ENCODE data around the gene LEKR1. TPM values are rescaled to one million over a fixed set of nuclear protein-coding genes. Genes with fewer than 3 reads are reported as not detected.
A peak's percentile ranks its signal among the peaks of the same experiment; 100 is the strongest.
"Not testable (repeated sequence)": the region's sequence is repeated elsewhere in the genome, so short reads cannot be mapped to it uniquely, and the experiment has no call there.

Gene LEKR1
- total RNA-seq, 1 donor from 2014 or later: 0.69 TPM

DNA sequence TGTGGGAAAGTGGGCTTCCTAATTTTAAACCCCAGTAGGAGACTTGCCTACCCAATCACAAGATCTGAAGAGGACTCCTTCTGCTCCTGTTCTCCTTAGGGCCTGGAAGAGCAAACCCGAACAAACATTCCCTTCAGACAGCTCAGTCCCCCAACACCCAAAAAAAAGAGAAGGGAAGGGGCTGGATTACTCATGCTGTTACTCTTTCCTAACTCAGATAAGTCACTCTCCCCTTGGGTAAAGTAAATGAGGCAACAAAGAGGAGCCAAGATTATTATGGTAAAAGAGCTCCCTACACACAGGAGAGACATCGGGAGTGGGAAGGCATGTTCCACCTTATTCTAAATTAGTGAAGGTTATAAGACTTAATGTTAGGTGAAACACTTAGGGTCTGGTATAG lies 18.1 kb upstream of the LEKR1 start:
- DNase-seq: no peak

DNA sequence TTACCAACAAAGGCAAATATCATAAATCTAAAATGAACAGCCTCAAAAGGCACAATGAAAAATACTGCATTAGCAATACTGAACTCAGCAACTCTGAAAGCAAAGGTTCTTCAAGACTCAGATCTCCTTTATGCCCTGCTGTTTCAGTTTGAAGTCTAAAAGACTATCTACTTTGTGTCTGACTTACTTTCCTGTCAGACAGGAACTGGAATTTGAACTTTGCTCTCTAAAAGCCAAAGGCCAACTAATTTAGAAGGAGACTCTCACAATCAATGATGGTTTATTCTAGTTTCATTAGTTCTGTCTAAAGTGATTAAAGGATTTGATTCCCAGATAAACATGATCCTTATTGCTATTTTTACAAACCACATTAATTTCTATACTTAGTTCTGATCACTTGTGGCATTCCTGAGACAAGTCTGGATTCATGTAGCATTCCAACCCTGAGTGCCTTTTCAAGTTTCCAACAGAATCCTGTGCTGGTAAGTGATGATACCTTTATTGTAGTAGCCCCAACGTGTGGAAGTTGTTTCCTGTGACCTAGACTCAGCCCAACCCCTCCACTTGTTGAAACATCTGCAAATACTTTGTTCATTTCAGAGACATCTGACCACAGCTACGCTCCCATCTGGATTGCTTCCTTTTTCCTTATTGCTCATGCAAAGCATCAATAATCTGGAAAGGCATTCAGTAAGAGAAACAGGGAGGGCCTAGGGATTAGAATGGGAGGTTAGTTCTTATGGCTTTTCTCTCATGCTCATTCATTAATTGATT lies 14.9 kb upstream of the LEKR1 start:
- DNase-seq: peak; percentile 21

DNA sequence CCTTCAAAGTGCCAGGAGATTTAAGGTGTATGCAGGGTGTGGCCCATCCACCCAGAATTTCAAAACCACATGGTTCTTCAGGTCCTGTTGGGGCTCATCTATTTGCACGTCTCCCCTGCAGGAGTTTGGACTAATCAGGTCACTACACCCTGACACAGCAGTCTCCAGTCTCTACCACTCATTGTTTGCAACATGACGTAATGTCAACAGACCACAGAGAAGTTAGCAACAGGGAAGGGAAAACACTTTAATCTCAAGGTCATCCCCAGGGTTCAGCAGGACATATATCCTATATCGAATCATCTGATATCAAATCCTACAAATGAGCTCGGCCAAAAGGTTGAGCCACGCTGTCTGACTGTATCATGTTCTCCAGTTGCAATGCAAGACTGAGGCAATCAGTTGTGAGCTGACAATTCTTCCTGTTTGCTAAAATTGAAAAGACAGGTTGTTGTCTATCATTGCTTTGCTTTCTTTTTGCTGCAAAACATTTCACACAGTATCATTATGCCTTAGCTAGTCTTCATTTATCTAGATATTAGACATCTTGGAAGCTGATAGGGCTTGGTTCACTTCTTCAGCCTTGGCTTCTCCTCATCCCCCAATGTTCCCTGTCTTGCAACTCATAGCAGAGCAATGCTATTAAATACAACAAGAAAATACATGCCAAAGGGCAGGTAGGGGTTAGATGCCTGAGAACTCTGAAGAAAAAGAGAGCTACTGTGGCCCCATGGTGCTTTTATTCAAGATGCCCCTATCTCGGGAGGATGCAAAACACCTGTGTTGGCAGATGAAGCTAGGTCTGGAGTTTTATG lies 13.4 kb upstream of the LEKR1 start:
- DNase-seq: no peak

DNA sequence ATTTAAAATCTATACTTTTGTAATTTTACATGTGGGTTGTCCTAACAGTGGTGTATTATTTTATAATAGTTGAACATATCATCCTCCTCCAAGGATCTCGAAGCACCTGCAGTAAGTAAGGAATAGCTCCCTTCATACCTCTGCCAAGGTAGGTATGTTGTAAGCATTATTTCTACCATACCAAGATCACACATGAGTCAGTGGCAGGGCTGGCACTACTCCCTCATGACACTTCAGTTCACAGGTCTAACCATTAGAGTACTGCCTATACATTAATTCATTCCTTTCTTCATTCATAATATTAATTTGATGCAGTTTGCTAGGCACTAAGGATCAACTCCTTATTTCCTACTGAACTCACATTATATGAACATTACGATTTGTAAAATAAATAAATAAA lies 11.9 kb upstream of the LEKR1 start:
- DNase-seq: no peak

DNA sequence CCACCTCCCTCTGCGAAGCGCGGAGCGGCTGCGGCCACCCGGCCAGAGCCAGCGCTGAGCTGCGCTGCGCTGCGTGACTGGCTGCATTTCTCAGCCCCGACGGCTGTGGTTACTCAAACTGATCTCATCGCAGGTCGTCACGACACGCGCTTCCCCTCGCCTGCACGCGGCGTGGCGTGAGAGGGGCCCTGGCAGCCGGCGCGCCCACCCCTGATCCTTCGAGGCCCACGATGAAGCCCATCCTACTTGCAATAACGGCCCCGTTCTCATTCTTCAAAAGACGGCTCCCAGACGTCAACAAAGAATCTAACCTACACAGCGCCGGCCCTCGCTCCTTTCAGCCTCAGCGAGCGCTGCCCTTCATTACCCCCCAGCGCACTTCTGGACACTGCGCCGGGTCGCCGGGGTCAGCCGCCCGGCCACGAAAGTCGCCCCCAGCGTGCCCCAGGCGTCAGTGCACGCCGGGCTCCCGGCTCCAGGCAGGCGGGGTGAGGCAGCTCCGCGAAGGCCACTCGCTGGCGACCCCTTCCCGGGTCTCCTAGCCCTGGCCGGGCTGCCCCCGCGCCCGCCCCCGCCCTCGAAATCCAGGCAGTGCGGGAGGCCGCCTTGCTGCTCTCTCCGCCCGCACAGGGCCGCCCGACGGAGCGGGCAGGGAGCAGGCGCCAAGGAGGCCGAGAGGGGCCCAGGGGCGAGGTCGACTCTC lies 9.9 kb upstream of the LEKR1 start:
- DNase-seq: peak; percentile 12

DNA sequence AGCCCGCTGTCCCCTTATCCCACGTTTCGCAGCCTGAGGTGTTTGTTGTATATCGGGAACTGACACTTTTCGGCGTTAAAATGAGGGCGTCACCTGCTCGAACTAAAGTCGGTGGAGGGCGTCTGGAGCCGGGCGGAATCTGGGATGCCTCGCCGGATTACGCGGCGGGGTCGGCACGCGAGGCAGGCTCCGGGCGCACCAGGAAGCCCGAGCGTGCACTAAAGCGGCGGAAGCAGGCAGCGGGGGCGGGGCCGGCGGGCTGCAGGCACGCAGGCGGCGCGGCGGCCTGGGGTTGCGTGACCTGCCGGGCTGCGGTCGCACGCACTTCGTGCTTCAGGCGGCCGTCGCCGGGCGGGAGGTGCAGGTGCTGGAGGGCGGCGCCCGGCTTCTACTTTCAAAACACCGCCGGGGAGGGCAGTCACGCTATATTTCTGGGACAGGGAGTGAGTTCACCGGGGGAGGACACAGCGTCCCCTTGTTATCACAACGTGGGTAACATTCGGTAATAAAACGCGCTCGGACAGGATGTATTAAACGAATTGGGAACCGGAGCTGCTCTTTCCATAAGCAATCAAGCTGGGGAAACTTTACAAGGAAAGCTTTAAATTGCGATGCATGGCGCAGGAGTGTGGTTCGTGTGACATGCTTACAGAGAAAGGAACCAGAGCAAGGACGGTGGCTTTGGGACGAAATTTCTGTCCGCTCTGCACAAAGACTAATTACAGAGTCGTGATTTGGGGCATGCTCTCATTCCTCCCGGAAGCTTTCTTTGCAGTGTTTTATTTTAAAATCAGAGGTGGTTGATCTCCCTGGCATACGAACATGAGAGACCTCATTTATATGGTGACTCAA lies 9.1 kb upstream of the LEKR1 start:
- DNase-seq: peak; percentile 33

DNA sequence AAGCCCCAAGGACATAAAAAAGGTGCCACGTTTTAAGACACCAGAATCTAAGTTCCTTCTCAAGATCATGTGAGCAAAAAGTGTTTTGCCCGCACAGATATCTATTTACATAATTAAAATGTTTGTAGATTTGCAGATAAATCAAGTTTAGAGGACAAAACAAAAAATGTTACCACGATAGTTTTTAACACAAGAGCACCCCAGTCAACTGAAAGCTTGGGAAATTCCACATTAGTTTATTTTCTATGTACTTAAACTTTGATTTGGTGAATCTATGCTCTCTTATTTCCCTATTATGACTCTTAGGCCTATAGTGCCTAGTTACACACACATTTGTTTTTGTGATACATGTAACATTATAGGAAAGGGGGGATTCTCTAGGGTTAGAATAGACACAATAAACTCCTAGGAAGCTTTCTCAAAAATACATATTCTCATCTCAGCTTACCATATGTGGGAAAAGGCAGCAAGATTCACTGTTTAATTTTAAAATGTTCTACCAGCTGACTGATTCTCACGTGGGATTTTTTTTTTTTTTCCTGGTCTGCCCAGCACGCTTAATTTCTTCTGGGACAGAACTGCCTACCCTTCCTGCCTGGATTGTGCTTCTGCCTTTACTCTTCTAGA lies 8.4 kb upstream of the LEKR1 start:
- DNase-seq: no peak

DNA sequence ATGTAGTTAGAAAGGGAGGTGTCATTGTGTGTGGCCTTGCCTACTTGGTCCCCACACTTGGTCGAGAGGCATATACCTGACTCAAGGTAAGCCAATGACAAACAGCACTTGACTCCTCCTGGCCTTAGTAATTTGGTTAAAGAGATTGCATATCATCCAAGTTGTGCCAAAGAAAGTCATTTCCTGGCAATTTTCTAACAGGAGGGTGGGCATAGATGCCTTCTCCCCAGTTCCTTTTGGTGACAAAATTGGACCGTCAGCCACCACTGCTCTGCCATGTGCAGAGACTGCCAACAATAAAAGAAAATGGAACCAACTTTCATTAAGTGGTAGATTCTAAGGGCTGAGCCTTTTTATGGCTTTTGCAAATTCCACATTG lies 7.9 kb upstream of the LEKR1 start:
- DNase-seq: no peak

DNA sequence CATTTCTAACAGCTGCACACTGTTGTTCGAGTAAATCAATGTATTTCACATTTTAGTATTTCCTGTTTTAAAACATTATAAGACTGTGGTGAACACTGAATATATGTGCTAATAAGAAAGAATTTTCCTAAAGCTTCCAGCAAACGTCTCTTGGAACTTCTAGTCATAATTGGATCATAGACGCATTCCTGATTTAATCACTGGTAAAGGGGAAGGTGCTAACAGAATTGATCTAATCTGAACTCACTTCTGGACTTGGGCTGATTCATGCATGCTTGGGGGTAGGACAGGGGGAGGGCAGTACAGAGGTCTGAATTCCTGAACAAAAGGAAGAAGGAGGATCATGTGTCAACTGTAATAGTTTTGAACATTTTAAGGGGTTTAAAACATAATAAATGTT lies 7.3 kb upstream of the LEKR1 start:
- DNase-seq: no peak

DNA sequence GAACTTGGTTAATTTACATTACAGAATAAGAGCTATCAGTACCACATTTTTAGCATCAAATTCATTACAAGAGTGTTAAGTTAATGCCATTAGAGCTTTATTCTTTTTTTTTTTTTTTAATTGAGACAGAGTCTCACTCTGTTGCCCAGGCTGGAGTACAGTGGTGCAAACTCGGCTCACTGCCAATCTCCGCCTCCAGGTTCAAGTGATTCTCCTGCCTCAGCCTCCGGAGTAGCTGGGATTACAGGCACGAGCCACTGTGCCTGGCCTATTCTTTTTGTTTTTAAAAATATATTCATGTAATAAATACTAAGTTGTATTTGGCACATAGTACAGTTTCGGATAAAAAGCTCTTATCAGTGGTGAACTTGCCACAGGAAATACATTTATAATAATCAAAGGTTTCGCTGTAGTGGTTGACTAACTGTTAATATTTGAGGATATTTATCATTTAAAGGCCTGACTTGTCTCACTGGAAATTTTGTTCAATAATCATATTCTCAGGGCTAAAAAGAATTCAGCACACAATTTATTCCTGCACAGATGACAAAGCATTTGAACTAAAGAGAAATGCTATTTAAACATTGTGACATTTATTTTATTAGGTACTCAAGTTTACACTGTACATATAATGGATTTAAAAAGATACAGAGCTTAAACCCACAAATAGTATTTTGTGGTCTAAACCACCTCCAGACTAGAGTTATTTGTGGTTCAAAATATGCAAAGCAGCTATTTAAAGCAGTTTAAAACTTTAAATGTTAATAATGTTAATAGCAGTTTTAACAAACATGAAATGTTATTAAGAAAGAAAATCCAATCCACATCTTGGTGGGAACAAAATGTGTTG lies 6.1 kb upstream of the LEKR1 start:
- no peak for DNase-seq

DNA sequence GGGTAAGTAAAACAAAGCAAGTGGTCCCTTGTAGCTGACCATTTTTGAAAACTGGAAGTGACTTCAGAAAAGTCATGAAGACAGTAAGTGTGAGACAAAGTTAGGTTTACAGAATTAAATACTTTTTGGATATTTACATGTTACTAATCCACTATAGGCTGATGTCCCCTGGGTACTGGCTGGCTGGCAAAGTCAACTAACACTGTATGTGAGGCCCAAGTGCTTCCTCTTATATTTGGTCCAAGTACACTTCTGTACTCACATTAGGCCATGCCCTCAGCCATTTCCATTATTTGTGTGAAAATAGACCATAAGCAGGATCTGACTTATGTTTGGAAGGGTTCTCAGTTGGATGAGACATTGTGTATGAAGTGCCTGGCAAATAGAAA lies 5.5 kb upstream of the LEKR1 start:
- no peak for DNase-seq

DNA sequence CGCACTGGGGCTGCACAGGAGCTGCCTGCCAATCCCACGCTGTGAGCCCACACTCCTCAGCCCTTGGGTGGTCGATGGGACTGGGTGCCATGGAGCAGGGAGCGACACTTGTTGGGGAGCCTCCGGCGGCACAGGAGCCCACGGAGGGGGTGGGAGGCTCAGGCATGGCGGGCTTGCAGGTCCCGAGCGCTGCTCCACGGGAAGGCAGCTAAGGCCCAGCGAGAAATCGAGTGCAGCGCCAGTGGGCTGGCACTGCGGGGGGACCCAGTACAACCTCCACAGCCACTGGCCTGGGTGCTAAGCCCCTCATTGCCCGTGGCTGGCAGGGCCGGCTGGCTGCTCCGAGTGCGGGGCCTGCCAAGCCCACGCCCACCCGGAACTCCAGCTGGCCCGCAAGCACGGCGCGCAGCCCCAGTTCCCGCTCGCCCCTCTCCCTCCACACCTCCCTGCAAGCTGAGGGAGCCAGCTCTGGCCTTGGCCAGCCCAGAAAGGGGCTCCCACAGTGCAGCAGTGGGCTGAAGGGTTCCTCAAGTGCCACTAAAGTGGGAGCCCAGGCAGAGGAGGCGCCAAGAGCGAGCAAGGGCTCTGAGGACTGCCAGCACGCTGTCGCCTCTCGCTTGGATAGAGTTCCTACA lies 3.4 kb upstream of the LEKR1 start:
- not testable (repeated sequence) for DNase-seq

DNA sequence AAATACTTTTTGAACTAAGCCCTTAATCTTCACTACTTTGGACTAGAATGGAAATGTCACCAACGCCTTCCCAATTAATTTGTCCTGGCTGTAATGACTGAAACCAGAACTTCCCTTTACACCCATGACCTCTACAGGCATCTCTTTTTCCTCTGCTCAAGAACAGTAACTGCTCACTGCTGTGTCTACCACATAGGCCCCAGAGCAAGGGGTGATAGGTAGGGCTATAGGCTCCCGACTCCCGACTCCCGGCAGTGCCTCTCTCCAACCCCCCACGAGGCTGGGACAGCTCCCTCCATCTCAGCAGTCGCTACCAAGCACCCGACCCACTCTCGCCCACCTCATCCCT lies 384 bp upstream of the LEKR1 start:
- DNase-seq: no peak

DNA sequence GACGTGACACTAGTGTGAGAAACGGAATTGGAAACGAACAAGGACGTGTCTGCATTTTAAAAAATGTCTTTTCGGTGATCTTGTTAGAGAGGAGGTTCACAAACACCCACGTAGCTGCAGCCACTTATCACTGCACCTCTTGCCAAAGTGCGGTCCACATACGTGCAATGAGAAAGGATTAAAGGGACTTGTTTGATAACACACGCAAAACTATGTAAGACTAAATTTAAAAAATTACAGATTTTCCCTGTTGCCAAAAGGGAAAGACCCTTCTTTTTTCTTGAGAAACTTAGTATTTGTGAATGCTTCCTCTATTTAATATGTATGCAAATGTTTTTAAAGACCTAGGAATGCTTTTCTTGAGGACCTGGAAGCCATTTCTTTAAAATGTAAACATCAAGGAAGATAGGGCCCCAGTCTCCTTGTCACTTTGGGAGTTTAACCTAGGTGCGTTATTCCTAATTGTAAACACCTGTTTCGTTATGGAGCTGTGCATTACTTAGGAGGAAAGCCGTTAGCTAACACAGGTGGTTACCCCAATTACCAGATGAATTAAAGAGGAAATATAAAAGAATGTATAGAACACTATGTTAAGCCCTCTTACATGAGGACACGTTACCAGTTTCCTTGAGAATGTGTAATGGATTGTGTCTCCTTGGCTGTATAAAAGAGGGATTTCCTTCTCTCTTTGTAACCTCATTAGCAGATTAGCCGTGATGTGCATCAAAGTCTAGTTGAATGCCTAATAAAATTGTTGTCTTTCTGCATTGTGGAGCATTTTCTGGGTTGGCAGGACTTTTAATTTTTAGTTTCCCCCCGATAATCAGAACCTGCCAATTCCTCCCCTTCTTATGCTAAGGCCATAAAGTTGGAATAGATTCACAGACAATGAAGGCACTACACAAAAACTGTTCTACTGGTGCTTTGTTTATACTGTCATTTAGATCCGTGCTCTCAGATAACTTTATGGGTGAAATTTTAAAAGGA lies 1.0 kb downstream of the LEKR1 start:
- DNase-seq: no peak

DNA sequence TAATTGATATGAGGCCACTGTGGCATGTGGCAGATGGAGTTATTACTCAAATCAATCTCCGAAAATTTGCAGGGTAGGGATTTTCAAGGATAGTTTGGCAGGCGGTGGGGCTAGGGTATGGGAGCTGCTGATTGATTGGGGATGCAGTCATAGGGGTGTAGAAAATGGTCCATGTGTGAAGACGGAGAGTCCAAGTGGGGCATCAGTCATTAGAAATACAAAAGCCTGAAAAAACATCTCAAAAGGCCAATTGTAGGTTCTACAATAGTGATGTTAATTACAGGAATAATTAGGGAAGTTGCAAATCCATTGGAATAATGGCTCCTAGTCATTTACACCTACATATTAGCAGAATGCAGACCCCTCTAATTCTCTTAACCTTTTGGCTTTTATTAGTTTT lies 4.9 kb downstream of the LEKR1 start:
- DNase-seq: no peak

DNA sequence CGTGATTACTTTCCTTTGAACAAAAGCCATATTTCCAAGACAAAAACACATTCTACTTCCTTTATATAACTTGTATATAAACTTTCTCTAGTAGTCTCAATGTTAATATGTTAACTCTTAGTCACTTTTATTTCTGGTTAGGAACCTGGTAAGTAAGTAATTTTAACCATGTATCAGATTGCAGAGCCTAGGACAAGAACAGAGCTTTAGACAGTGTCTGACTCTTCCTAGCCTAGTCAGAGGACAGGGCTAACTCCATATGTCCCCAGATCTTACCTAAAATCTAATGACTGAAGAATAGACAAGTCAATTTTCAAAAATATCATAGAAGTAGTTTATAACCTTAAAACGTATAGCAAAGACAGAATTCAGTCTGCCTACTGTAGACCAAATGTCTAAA lies 8.3 kb downstream of the LEKR1 start:
- no peak for DNase-seq

DNA sequence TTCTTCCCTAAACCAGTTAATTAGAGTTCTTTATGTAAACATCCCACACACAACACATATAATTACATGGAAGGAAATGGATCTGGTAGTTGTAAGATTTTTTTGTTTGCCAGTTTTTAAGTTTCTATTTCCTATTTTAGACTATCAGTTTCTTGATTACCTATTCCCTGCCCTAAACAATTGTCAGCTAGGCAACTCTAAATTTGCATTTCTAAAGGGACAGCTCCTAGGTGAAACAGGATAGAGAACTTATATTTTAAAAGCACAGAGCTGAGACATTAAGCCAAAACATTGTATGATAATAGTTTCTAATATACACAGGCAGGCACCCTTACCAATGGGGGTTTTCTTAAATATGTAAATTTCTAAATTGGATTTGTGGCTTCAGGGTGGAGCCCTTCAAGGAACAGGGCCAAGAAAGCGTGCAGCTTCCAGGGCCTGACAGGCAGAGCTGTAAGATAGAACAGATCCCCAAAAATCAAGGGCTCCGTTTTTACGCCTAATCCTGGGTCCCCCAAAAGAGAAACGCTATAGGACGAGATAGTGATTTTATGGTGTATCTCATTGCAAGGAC lies 8.9 kb downstream of the LEKR1 start:
- no peak for DNase-seq

DNA sequence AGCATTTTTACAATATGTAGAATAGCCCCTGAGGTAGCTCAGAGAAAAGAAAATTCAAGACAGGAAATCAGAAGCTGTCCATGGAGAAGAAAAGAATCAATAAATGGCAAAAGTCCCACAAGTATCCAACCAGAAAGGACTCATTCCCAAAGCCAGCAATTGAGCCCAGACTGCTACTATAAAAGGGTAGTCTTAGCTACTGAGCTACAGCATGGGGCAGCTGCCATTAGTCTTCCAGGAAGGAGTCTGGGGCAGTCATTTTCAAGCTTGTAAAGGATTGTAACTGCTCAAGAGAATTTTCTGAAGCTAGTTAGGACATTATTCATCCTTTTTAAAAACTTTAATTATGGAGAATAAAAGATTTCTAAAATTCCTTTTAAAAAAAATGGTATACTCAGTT lies 10.5 kb downstream of the LEKR1 start:
- no peak for DNase-seq

DNA sequence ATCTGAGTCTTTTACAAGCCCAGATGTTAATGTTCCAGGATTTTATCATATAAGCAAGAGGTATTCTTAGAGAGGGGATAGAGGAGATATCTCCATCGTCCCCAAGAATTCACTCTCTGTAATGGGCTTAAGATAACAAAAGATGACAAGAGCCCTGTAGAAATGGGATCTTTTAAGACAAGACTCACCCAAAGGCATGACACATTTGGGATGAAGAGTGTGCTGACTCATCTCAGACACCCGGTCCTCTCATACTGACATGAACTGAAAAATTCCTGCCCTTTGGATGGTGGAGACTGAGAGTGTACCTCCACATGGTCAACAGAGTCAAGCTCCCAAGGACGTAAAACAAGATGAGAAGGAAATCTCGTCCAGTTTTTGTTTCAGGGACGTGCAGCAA lies 11.0 kb downstream of the LEKR1 start:
- DNase-seq: no peak

Measured in skin of body (tissue), 2 donors.